Stimulated activated CD4-positive, alpha-beta T cell treated with anti-CD3 and anti-CD28 coated beads, Interleukin-15, amount 100 ng/mL, for 48 hours (primary cell): Measurements from ENCODE around the gene MTCL1.

ENCODE experiments used
- DNase-seq, 2 donors: peaks; one replicate each; pipeline ENCODE4 v3.0.0-alpha.2; 2020; ENCODE audit warnings: low read depth in 2 of 2

The MTCL1 gene

DNA sequence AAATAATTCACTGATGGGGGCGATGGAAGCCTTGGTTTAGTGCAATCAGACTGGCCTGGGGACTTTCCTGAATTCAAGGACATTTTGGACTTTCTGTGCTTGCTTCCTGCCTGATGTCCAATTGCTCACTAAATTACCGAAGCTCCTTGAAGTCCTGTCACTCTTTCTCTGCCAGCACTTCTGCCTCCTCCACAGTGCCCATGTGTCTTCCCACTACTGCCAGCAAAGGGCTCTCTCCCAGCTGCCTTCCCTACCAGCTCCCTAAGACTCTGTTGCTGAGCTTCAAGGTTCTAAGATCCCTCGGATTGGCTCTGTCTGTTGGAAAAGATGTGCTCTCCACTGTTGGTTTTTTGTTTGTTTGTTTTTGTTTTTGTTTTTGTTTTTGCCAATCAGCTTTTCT lies 158.1 kb downstream of the MTCL1 start:
- DNase-seq: no peak

DNA sequence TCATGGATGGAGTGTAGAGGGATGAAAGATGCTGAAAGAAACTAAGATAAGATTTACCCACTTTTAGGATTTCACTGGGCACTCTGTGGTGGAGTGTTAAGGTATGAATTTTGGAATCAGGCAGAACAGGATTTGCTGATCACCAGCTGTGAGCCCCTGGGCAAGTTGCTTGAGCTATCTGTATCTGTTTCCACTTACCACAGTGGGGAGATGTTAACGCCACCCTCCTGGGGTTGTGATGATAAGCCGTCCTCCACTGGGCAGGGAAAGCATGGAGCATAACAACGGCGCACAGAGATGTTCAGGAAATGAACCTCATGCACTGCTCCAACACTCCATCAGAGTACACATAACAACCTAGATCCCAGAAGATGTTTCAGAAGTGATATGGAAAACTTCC lies 160.6 kb downstream of the MTCL1 start:
- no peak for DNase-seq

DNA sequence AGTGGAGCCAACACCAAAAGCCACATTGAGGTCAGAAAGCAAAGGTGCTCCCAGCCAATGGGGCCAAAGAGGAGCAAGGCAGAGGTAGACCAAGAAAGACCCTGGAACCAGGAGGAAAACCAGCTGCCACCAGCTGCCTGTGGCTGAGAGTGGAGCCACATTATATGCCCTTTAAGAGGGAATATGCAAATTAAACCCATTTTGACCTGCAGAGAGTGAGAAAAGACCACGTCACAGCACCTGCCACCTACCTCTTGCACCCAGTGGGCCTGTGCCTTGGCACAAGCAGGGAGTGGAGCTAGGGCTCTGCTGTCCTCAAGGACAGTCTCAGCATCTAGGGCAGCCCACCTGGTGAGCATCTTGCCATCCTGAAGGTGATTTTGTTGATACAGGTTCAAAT lies 161.3 kb downstream of the MTCL1 start:
- DNase-seq: no peak

DNA sequence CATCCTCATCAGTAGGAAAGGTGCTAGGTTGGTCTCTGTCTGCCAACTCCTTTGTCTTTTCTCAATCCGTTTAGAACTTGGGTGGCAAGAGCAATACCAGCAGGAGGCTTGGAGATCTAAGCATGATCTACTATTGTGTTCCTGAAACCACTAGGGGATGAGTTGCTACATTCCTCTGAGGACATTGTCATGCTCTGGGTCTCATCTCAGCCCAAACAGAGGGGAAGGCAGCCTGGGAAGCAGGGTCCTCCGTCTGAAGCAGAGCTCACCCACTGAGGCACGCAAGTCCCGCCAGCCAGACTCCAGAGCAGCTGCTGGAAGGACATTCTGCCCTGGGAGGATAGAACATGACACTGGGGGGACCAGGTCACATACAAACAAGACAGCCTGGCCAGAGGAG lies 162.9 kb downstream of the MTCL1 start:
- no peak for DNase-seq

DNA sequence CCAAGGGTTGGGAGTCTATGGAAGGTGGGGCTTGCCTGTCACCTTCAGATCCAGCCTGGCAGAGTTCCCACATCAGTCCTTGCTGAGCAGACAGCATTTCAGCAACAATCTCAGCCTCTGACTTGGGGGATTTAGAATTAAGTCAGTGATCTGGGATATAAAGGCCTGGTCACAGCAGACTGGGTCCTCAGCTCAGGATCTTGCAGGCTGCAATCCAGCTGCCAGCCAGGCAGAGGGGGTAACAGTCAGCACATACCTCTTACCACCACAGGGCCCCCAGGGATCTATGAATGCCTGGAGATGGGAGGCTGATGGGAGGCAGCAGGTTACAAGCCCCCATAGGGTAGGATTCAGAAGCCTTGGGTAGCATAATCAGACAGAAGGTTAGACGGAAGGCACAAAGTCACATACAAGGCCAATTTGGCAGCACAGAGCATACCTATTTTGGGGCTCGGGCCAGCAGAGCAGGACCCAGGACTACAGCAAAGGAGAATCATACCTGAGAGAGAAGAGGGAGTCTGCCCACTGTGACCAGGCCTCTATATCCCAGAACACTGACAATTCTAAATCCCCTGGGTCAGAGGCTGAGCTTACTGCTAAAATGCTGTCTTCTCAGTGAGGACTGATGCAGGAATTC lies 163.5 kb downstream of the MTCL1 start:
- DNase-seq: no peak

DNA sequence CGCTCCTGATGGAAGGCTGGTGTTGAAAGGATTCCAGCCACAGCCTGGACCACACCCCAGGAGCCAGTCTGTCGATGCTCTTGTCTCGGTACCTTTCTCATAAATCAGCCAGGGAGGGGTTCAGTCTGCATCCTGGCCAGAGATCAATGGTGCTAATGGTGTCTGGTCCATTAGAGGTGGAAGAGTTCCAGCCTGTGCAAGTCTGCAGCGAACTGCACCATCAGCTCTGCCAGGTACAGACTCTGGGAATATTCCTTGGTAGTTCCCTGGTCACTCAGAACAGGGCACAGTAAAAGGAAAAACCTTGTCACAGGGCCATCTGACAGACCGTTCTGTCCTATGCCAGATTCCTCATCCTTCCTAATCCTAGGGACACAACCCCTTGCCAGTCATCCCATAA lies 164.3 kb downstream of the MTCL1 start:
- no peak for DNase-seq

DNA sequence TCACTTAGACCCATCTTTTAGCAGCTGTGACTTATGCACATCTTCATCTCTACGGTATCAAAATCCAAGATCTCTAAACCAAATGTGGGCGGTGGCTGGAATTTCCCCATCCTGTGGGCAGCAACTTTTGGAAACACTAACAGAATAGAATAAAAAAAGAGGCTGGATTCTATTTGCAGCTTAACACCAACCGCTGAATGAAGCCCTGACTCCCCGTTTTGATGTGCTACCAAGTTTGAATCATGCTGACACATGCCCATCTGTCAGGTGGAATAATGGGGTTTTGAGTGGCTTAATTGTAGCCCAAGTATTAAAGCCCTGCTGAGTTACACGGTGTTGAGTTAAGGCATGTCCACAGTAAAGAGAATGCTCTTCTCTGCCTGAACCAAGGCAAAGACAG lies 165.2 kb downstream of the MTCL1 start:
- DNase-seq: no peak

DNA sequence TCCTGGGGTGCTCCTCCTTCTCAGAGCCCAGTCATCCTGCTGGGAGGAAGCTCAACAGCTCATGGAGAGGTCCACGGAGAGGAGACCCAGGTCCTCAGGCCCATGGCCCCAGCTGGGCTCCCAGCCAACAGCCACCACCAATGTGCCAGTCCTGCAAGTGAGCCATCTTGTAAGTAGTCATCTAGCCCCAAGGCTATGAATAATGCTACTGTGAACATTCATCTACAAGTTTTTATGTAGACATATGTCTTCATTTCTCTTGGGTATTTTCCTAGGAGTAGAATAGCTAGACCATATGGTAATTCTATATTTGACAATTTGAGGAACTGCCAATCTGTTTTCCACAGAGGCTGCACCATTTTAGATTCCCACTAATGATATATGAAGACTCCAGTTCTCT lies 166.1 kb downstream of the MTCL1 start:
- DNase-seq: no peak

DNA sequence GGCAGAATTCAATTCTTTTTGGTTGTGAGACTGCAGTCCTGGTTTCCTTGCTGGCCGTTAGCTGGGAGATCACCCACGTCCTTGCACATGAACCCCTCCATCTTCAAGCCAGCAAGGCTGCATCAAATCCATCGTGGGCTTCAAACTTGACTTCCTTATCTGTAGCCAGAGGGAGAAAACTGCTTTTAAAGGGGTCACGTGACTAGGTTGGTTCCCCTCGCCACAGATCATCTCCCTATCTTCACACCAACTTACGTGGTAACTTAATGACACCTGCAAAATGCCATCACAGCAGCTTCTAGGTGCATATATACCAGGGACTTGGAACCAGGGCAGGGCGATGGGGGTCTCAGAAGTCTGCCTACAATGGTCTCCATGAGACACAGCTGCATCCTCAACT lies 169.5 kb downstream of the MTCL1 start:
- no peak for DNase-seq

DNA sequence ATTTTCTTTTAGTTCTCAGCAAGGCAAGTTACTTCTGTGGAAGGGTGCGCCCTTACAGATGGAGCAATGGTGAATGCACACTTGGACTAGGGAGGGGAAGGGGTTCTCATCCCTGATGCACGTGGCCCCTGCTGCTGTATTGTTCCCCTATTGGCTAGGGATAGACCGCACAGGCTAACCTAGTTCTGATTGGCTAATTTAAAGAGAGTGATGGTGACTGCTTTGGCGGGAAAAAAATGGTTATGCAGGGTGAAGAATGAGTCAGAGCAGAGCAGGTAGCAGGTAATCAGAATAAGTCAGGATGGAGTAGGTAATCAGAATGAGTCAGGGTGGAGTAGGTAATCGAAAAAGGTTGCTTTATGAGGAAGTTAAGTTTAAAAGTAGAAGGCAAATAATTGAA lies 171.5 kb downstream of the MTCL1 start:
- DNase-seq: no peak

DNA sequence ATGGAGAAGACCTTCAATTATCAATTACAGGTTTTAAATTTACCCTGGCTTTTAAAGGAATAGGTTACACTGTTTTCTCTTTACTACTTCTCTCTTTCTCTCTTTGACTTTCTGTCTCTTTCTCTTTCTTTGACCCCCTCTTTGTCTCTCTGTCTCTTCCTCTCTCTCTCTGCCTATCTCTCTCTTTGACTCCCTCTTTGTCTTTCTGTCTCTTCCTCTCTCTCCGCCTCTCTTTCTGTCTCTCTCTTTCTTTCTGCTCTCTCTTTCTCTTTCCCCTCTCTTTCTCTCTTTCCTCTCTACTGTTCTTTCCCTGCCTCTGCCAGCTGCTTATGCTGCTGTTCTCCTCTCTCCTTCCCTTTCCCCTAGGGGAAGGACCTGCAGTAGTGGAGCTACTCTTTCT lies 175.7 kb downstream of the MTCL1 start:
- DNase-seq: no peak
